ENCODE data around the gene CDC42BPA. TPM values are rescaled to one million over a fixed set of nuclear protein-coding genes. Genes with fewer than 3 reads are reported as not detected.

CDC42BPA gene
- total and polyA plus RNA-seq, 2 of the 13 experiments (the other 11 are each of a cell fraction or from before 2014, with no cell fraction given): 6.5 to 16.0 TPM

DNA sequence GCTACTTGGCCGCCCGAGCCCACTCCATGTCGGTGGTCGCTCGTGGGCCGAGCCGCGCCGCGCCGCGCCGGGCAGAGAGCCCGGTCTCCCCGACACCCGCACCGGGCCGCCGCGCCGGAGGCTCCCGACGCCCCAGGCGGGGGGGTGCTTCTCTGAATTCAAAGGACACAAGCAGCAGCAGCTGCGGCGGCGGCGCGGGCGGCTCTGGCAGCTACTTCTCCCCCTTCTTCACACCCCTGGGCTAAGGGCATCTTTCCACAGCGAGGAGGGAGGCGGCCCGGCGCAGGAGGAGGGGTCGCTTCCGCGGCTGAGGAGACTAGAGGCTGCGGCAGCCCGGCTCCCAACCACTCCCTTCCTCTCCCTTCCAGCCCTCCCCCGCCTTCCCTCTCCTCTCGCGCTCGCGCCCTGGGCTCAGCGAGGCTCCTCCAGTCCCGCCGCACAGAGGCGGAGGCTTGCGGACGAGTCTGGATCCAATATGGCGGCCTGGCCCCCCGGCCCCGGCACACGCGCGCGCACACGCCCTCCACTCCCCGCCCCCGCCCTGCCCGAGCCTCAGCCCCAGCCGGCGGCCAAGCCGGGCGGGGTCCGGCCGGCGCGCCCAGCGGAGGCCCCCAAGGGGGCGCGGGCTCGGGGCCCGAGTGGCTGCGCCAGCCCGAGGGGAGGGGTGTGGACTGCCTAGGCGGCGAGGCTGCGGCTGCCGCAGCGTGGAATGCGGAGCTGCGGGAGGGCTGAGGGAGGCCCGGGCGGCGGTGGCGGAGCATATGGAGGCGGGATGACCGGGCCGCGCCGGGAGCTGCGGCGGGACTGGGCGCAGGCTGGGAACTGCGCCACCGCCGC lies at the start of gene CDC42BPA (continued):
- TF ChIP-seq NR3C1 (CRISPR knock-in tag; IDR thresholded peaks at IDR 0.05) (no peak), MIER3 (CRISPR knock-in tag; IDR thresholded peaks at IDR 0.05; ENCODE audit: borderline replicate concordance) (no peak), SCMH1 (CRISPR knock-in tag; IDR thresholded peaks at IDR 0.05; ENCODE audit: borderline replicate concordance) (no peak), HNRNPUL1 (IDR thresholded peaks at IDR 0.05; ENCODE audit: low read depth, low read length) (no peak), ZNF484 (CRISPR knock-in tag; IDR thresholded peaks at IDR 0.05; ENCODE audit: borderline replicate concordance, low read depth) (no peak), ZSCAN30 (CRISPR knock-in tag; IDR thresholded peaks at IDR 0.05) (no peak), DMAP1 (CRISPR knock-in tag; IDR thresholded peaks at IDR 0.05) (no peak), ATF6 (CRISPR knock-in tag; conservative IDR thresholded peaks at IDR 0.05) (no peak), IRF2 (CRISPR knock-in tag; IDR thresholded peaks at IDR 0.05) (no peak), HOXD1 (CRISPR knock-in tag; IDR thresholded peaks at IDR 0.05) (no peak), ZNF761 (CRISPR knock-in tag; conservative IDR thresholded peaks at IDR 0.05) (no peak), SMARCE1 (IDR thresholded peaks at IDR 0.05; ENCODE audit: borderline replicate concordance) (no peak), JUND (CRISPR knock-in tag; IDR thresholded peaks at IDR 0.05) (no peak), ZNF446 (CRISPR knock-in tag; IDR thresholded peaks at IDR 0.05) (no peak; the same call in 1 of the 2 replicates), FOSL1 (CRISPR knock-in tag; IDR thresholded peaks at IDR 0.05; ENCODE audit: borderline replicate concordance) (no peak), IRF9 (CRISPR knock-in tag; IDR thresholded peaks at IDR 0.05; ENCODE audit: borderline replicate concordance) (no peak), RXRA (CRISPR knock-in tag; IDR thresholded peaks at IDR 0.05) (no peak), ZNF678 (CRISPR knock-in tag; IDR thresholded peaks at IDR 0.05) (no peak), FOXJ3 (CRISPR knock-in tag; IDR thresholded peaks at IDR 0.05; ENCODE audit: borderline replicate concordance) (no peak), ZNF317 (CRISPR knock-in tag; IDR thresholded peaks at IDR 0.05) (no peak), ZNF513 (CRISPR knock-in tag; conservative IDR thresholded peaks at IDR 0.05) (no peak), TRAFD1 (CRISPR knock-in tag; IDR thresholded peaks at IDR 0.05; ENCODE audit: borderline replicate concordance) (no peak)
- TF ChIP-seq, protein P1, sequence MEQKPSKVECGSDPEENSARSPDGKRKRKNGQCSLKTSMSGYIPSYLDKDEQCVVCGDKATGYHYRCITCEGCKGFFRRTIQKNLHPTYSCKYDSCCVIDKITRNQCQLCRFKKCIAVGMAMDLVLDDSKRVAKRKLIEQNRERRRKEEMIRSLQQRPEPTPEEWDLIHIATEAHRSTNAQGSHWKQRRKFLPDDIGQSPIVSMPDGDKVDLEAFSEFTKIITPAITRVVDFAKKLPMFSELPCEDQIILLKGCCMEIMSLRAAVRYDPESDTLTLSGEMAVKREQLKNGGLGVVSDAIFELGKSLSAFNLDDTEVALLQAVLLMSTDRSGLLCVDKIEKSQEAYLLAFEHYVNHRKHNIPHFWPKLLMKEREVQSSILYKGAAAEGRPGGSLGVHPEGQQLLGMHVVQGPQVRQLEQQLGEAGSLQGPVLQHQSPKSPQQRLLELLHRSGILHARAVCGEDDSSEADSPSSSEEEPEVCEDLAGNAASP (CRISPR knock-in tag; IDR thresholded peaks at IDR 0.05; ENCODE audit: borderline replicate concordance): 0 out of 2 replicates have a peak, but pooled peaks have one; percentile 22
